ENCODE results near the gene SAP30BP. TPM values are rescaled to one million over a fixed set of nuclear protein-coding genes. Genes with fewer than 3 reads are reported as not detected.

SAP30BP gene
- total and polyA plus RNA-seq, 2 of the 13 experiments (the other 11 are each of a cell fraction or from before 2014, with no cell fraction given) = 67.7 to 99.4 TPM

DNA sequence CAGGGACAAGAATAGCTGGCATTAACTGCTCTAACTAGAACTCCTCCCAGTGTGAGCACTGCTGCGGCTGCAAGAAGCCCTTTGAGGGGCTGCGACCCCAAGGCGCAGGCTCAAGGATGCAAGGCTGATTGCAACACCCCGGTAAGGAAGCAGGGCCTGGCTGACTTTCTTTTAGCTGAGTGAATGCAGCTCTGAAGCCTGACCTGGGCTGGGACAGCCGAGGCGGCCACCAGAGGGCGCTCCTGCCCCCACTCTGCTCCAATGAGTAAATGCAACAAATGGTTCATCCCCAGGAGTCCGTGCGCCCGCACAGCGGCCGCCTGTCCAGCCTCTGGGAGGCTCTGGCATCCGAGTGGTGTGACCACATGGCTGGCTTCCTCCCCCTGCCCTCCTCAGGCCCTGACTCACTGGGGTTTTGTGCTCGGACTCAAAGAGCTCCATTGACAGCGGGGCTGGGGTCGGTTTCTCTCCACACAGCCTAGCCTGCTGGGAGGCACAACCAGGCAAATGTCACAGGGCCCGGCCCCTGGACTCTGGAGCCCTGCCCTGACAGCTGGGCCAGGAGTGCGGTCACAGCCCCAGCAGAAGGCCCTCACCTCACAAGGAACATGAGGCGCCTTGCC lies 34.2 kb upstream of the SAP30BP start, which contains the start of gene SMIM5 (continued):
- TF ChIP-seq ZNF691 (CRISPR knock-in tag; IDR thresholded peaks at IDR 0.05; ENCODE audit: borderline replicate concordance, low read depth) = no peak
- no peak for TF ChIP-seq SP1 (IDR thresholded peaks at IDR 0.05)
- TF ChIP-seq SP1 (CRISPR knock-in tag; IDR thresholded peaks at IDR 0.05) = no peak
- TF ChIP-seq PPARG (CRISPR knock-in tag; conservative IDR thresholded peaks at IDR 0.05) = no peak
- TF ChIP-seq ZFP91 (CRISPR knock-in tag; IDR thresholded peaks at IDR 0.05; ENCODE audit: borderline replicate concordance) = peak; percentile 43; the same call in 1 of the 2 replicates
- TF ChIP-seq REPIN1 (CRISPR knock-in tag; IDR thresholded peaks at IDR 0.05; ENCODE audit: borderline replicate concordance, low read depth) = peak; percentile 56; the same call in 1 of the 2 replicates
- TF ChIP-seq, protein P1, sequence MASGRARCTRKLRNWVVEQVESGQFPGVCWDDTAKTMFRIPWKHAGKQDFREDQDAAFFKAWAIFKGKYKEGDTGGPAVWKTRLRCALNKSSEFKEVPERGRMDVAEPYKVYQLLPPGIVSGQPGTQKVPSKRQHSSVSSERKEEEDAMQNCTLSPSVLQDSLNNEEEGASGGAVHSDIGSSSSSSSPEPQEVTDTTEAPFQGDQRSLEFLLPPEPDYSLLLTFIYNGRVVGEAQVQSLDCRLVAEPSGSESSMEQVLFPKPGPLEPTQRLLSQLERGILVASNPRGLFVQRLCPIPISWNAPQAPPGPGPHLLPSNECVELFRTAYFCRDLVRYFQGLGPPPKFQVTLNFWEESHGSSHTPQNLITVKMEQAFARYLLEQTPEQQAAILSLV (CRISPR knock-in tag; IDR thresholded peaks at IDR 0.05; ENCODE audit: borderline replicate concordance) = peak; percentile 49; the same call in 1 of the 2 replicates
- TF ChIP-seq ZNF737 (CRISPR knock-in tag; IDR thresholded peaks at IDR 0.05; ENCODE audit: borderline replicate concordance) = no peak
- TF ChIP-seq, protein P2, sequence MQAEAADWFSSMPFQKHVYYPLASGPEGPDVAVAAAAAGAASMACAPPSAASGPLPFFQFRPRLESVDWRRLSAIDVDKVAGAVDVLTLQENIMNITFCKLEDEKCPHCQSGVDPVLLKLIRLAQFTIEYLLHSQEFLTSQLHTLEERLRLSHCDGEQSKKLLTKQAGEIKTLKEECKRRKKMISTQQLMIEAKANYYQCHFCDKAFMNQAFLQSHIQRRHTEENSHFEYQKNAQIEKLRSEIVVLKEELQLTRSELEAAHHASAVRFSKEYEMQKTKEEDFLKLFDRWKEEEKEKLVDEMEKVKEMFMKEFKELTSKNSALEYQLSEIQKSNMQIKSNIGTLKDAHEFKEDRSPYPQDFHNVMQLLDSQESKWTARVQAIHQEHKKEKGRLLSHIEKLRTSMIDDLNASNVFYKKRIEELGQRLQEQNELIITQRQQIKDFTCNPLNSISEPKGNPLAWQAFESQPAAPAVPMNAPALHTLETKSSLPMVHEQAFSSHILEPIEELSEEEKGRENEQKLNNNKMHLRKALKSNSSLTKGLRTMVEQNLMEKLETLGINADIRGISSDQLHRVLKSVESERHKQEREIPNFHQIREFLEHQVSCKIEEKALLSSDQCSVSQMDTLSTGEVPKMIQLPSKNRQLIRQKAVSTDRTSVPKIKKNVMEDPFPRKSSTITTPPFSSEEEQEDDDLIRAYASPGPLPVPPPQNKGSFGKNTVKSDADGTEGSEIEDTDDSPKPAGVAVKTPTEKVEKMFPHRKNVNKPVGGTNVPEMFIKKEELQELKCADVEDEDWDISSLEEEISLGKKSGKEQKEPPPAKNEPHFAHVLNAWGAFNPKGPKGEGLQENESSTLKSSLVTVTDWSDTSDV (CRISPR knock-in tag; IDR thresholded peaks at IDR 0.05) = no peak; the same call in 1 of the 2 replicates
- 0 out of 2 replicates have a peak, but pooled peaks have one; percentile 13 for TF ChIP-seq MYPOP (CRISPR knock-in tag; IDR thresholded peaks at IDR 0.05)
- peak; percentile 45; the same call in 1 of the 2 replicates for TF ChIP-seq SP4 (CRISPR knock-in tag; IDR thresholded peaks at IDR 0.05)
- no peak for TF ChIP-seq IRX3 (CRISPR knock-in tag; IDR thresholded peaks at IDR 0.05; ENCODE audit: borderline replicate concordance, low read depth)
- no peak for TF ChIP-seq YEATS4 (CRISPR knock-in tag; IDR thresholded peaks at IDR 0.05; ENCODE audit: borderline replicate concordance)
- TF ChIP-seq ZNF607 (CRISPR knock-in tag; IDR thresholded peaks at IDR 0.05; ENCODE audit: borderline replicate concordance) = peak; percentile 83
- TF ChIP-seq POLR2G (IDR thresholded peaks at IDR 0.05; ENCODE audit: low read depth, low read length) = 0 out of 2 replicates have a peak, but pooled peaks have one; percentile 6
- peak; percentile 33; the same call in 1 of the 2 replicates for TF ChIP-seq HOXA3 (CRISPR knock-in tag; IDR thresholded peaks at IDR 0.05)
- peak; percentile 41 for TF ChIP-seq TAF15 (IDR thresholded peaks at IDR 0.05; ENCODE audit: low read depth, low read length, poor library complexity, severe bottlenecking)
- peak; percentile 37; the same call in 1 of the 2 replicates for TF ChIP-seq ZFX (CRISPR knock-in tag; IDR thresholded peaks at IDR 0.05; ENCODE audit: low read depth)
- peak; percentile 36 for TF ChIP-seq HNRNPLL (IDR thresholded peaks at IDR 0.05; ENCODE audit: low read depth, low read length, poor library complexity, severe bottlenecking)
- TF ChIP-seq ZNF792 (CRISPR knock-in tag; IDR thresholded peaks at IDR 0.05) = no peak
- TF ChIP-seq ZNF143 (CRISPR knock-in tag; IDR thresholded peaks at IDR 0.05) = peak; percentile 52
- TF ChIP-seq SRSF9 (IDR thresholded peaks at IDR 0.05; ENCODE audit: borderline replicate concordance, insufficient read depth, low read depth, low read length, poor library complexity, severe bottlenecking) = no peak
